Liver (tissue), 9 donors: Measurements from ENCODE around the gene TM9SF1. TPM values are rescaled to one million over a fixed set of nuclear protein-coding genes. Genes with fewer than 3 reads are reported as not detected.
"Not testable (repeated sequence)": the region's sequence is repeated elsewhere in the genome, so short reads cannot be mapped to it uniquely, and the experiment has no call there.

ENCODE experiments used
- DNase-seq: peaks from one replicate; pipeline ENCODE4 v3.0.0-alpha.2; 2017; ENCODE audit warnings: low spot score
- H3K27ac ChIP-seq, 2 donors: one replicate each; pipeline ENCODE4 v1.7.0; 2013; ENCODE audit warnings: inconsistent platforms in 2 of 2, low read length in 2 of 2, control low read depth in 1 of 2, low read depth in 1 of 2, mild to moderate bottlenecking in 1 of 2
- H3K27me3 ChIP-seq, 4 donors: one replicate each; pipeline versions ENCODE4 v1.6.1 to v1.7.0; 2013; ENCODE audit warnings: low read length in 3 of 4, inconsistent platforms in 1 of 4, mild to moderate bottlenecking in 1 of 4, moderate library complexity in 1 of 4; ENCODE audit not compliant: control insufficient read depth in 4 of 4, insufficient read depth in 4 of 4
- H3K36me3 ChIP-seq, 4 donors: one replicate each; pipeline versions ENCODE4 v1.6.1 to v1.7.0; 2013; ENCODE audit warnings: low read length in 3 of 4, mild to moderate bottlenecking in 3 of 4, low read depth in 1 of 4, moderate library complexity in 1 of 4; ENCODE audit not compliant: control insufficient read depth in 4 of 4, insufficient read depth in 3 of 4
- H3K4me1 ChIP-seq, 4 donors: one replicate each; pipeline versions ENCODE4 v1.6.1 to v1.7.0; 2013; ENCODE audit warnings: low read length in 3 of 4, mild to moderate bottlenecking in 3 of 4, moderate library complexity in 1 of 4; ENCODE audit not compliant: control insufficient read depth in 4 of 4, insufficient read depth in 4 of 4
- H3K4me3 ChIP-seq, 3 donors: one replicate each; pipeline versions ENCODE4 v1.6.1 to v1.7.0; 2013; ENCODE audit warnings: low read length in 3 of 3, control low read depth in 1 of 3, low read depth in 1 of 3, mild to moderate bottlenecking in 1 of 3
- H3K9ac ChIP-seq, 2 donors: one replicate each; pipeline ENCODE4 v1.7.0; 2013; ENCODE audit warnings: low read length in 2 of 2, mild to moderate bottlenecking in 2 of 2, moderate library complexity in 2 of 2, control low read depth in 1 of 2, low read depth in 1 of 2
- H3K9me3 ChIP-seq, 4 donors: one replicate each; pipeline versions ENCODE4 v1.6.1 to v1.7.0; 2013; ENCODE audit warnings: low read length in 3 of 4; ENCODE audit not compliant: control insufficient read depth in 4 of 4
- EGR1 ChIP-seq, 2 donors: IDR thresholded peaks; 2 replicates each; pipeline ENCODE4 v1.6.1; 2016 to 2018; ENCODE audit warnings: antibody characterized with exemption in 2 of 2, low read depth in 2 of 2
- FOXA1 ChIP-seq: IDR thresholded peaks from 2 replicates; pipeline ENCODE4 v1.6.1; 2016; ENCODE audit warnings: antibody characterized with exemption
- FOXA2 ChIP-seq: IDR thresholded peaks from 2 replicates; pipeline ENCODE4 v1.6.1; 2016; ENCODE audit warnings: antibody characterized with exemption
- HNF4A ChIP-seq, 2 donors: conservative IDR thresholded peaks; 2 replicates each; pipeline ENCODE4 v1.6.1; 2016; ENCODE audit warnings: antibody characterized with exemption in 2 of 2, mild to moderate bottlenecking in 2 of 2
- HNF4G ChIP-seq: IDR thresholded peaks from 2 replicates; pipeline ENCODE4 v1.6.1; 2016; ENCODE audit warnings: antibody characterized with exemption
- JUND ChIP-seq, 2 donors: IDR thresholded peaks; 2 replicates each; pipeline ENCODE4 v1.6.1; 2016; ENCODE audit warnings: antibody characterized with exemption in 2 of 2
- NR2F2 ChIP-seq: IDR thresholded peaks from 2 replicates; pipeline ENCODE4 v1.6.1; 2016; ENCODE audit warnings: antibody characterized with exemption
- RAD21 ChIP-seq, 2 donors: IDR thresholded peaks; 2 replicates each; pipeline ENCODE4 v1.6.1; 2016; ENCODE audit warnings: antibody characterized with exemption in 2 of 2, mild to moderate bottlenecking in 2 of 2
- RXRA ChIP-seq, 2 donors: IDR thresholded peaks; 2 replicates each; pipeline ENCODE4 v1.6.1; 2017 to 2018; ENCODE audit warnings: antibody characterized with exemption in 2 of 2, mild to moderate bottlenecking in 1 of 2
- SP1 ChIP-seq: IDR thresholded peaks from 2 replicates; pipeline ENCODE4 v1.6.1; 2018; ENCODE audit warnings: antibody characterized with exemption, mild to moderate bottlenecking
- TAF1 ChIP-seq: conservative IDR thresholded peaks from 2 replicates; pipeline ENCODE4 v1.6.1; 2016; ENCODE audit warnings: antibody characterized with exemption, mild to moderate bottlenecking
- YY1 ChIP-seq: IDR thresholded peaks from 2 replicates; pipeline ENCODE4 v1.6.1; 2016; ENCODE audit warnings: antibody characterized with exemption, mild to moderate bottlenecking
- WGBS: extraction: QIAGEN DNeasy Blood & Tissue Kit; methylation state at CpG from one replicate; pipeline ENCODE4 v1.1.7; 2013; 5-methylcytosine and 5-hydroxymethylcytosine counted together
- polyA plus RNA-seq, 2 donors: library from polyadenylated mRNA; stranded (reverse) in 1 of 2; unstranded in 1 of 2; fragments of 200-250 nt in 1 of 2; fragments of >200 nt in 1 of 2; fragmentation: Nextera tagmentation in 1 of 2; extraction: Ambion mirVana in 1 of 2; gene quantifications; one replicate each; pipeline versions ENCODE4 v1.2.1 to v1.2.3, GENCODE V29; 2013 to 2015
- total RNA-seq, 2 donors: library from RNA; depleted of rRNA; stranded (reverse); fragments of >200 nt; gene quantifications; one replicate each; pipeline ENCODE4 v1.2.3, GENCODE V29; 2014
- TF ChIP-seq, protein P1 (sequence below): IDR thresholded peaks from 2 replicates; pipeline ENCODE4 v1.6.1; 2016; ENCODE audit warnings: antibody characterized with exemption
- TF ChIP-seq, protein P2 (sequence below): IDR thresholded peaks from 2 replicates; pipeline ENCODE4 v1.6.1; 2016; ENCODE audit warnings: antibody characterized with exemption
- TF ChIP-seq, protein P3 (sequence below): fragments of 150-350 bp; IDR thresholded peaks from 2 replicates; pipeline ENCODE4 v1.5.1; 2017; ENCODE audit warnings: improper control_type of control experiment, low read depth, low read length; ENCODE audit not compliant: missing input control
- donor health status: healthy.
- donor health status: healthy.
- donor health status: healthy.
- donor health status: healthy.
- donor health status: healthy.

TM9SF1 gene
- total and polyA plus RNA-seq, 4 donors = 27.5 to 76.2 (median 38.5) TPM

DNA sequence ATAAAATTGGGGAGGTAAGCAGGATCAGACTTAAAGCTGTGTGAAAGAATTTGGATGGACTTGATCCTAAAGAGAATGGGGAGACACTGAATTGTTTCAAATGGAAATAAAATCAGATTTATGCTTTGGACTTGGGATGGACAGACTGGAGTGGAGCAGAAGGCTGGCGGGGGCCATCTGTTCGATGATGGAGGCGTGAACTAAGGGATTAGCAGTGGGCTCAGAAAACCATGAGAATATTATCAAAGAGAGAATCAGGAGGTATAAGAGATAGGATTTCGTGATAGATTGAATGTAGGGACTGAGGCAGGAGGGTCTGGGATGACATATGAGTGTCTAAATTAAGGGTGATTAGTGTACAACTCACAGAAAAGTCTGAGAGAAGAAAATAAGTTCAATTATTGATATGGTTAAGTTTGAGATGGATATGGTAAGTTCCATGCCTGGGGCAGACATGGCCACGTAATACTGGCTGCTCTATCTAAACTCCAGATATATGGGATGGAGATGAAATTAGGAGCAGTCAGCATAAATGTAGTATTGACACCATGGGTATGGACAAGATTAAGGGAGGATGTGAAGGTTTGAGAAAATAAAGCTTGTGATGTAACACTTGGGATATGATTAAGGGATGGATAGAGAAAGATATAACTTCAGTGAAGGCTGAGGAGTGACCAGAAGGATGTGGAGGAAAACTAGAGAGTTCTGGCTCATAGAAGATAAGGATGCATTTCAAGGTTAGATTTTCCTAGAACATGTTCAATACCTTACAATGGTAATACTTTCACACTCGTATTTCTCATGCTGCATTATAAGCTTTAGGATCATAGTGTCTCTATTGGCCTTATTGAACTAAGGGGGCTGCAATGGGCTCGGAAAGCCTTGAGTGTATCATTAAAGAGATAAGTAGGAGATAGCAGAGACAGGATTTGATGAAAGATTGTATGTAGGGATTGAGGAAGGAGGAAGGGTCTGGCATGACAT, 9.2 kb upstream of the TM9SF1 start:
- Histone ChIP-seq H3K27ac (no peak overlapping the region), H3K4me3 (no peak overlapping the region), H3K9ac (no peak overlapping the region), H3K9me3 (no peaks in the 10 kb centered on the region), H3K36me3 (peaks cover 3 to 20% (median 15%) of the 10 kb centered on the region in 4 donors), H3K27me3 (no peaks in the 10 kb centered on the region), H3K4me1 (no peaks in the 10 kb centered on the region)
- TF ChIP-seq HNF4G (no peak), RXRA (IDR thresholded peaks at IDR 0.05) (no peak), FOXA1 (no peak), TAF1 (no peak), HNF4A (conservative IDR thresholded peaks at IDR 0.05) (no peak), JUND (IDR thresholded peaks at IDR 0.05) (no peak), RAD21 (IDR thresholded peaks at IDR 0.05) (no peak), FOXA2 (no peak), NR2F2 (no peak), SP1 (no peak), YY1 (no peak), EGR1 (IDR thresholded peaks at IDR 0.05; ENCODE audit: low read depth in 2 of 2) (no peak)
- TF ChIP-seq, protein P1, sequence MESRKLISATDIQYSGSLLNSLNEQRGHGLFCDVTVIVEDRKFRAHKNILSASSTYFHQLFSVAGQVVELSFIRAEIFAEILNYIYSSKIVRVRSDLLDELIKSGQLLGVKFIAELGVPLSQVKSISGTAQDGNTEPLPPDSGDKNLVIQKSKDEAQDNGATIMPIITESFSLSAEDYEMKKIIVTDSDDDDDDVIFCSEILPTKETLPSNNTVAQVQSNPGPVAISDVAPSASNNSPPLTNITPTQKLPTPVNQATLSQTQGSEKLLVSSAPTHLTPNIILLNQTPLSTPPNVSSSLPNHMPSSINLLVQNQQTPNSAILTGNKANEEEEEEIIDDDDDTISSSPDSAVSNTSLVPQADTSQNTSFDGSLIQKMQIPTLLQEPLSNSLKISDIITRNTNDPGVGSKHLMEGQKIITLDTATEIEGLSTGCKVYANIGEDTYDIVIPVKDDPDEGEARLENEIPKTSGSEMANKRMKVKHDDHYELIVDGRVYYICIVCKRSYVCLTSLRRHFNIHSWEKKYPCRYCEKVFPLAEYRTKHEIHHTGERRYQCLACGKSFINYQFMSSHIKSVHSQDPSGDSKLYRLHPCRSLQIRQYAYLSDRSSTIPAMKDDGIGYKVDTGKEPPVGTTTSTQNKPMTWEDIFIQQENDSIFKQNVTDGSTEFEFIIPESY = no peak
- TF ChIP-seq, protein P2, sequence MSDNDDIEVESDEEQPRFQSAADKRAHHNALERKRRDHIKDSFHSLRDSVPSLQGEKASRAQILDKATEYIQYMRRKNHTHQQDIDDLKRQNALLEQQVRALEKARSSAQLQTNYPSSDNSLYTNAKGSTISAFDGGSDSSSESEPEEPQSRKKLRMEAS = no peak
- TF ChIP-seq, protein P3, sequence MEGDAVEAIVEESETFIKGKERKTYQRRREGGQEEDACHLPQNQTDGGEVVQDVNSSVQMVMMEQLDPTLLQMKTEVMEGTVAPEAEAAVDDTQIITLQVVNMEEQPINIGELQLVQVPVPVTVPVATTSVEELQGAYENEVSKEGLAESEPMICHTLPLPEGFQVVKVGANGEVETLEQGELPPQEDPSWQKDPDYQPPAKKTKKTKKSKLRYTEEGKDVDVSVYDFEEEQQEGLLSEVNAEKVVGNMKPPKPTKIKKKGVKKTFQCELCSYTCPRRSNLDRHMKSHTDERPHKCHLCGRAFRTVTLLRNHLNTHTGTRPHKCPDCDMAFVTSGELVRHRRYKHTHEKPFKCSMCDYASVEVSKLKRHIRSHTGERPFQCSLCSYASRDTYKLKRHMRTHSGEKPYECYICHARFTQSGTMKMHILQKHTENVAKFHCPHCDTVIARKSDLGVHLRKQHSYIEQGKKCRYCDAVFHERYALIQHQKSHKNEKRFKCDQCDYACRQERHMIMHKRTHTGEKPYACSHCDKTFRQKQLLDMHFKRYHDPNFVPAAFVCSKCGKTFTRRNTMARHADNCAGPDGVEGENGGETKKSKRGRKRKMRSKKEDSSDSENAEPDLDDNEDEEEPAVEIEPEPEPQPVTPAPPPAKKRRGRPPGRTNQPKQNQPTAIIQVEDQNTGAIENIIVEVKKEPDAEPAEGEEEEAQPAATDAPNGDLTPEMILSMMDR = no peak
- DNase-seq = no peak
- 95% methylated on average over 7 of the region's 7 CpGs for WGBS

DNA sequence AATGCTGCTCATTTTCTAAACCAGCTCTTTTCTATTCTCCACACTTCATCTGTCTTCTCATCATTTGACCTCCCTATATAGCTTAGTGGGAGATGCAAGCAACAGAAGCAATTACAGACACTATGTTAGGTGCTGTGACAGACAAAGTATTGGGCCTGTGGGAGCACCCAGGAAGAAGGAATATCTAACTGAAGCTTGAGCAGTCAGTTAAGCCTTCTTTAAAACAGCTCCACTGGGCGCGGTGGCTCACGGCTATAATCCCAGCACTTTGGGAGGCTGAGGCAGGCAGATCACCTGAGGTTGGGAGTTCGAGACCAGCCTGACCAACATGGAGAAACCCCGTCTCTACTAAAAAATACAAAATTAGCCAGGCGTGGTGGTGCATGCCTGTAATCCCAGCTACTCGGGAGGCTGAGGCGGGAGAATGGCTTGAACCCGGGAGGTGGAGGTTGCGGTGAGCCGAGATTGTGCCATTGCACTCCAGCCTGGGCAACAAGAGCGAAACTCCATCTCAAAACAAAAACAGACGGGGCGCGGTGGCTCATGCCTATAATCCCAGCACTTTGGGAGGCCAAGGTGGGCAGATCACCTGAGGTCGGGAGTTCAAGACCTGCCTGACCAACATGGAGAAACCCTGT, 8.1 kb upstream of the TM9SF1 start:
- H3K27ac ChIP-seq, H3K4me1 ChIP-seq, H3K27me3 ChIP-seq, H3K9me3 ChIP-seq, H3K9ac ChIP-seq, H3K4me3 ChIP-seq, DNase-seq: not testable (repeated sequence)
- H3K36me3 ChIP-seq = peaks cover 0 to 16% (median 12%) of the 10 kb centered on the region in 4 donors
- WGBS = 97% methylated on average over 16 of the region's 16 CpGs

DNA sequence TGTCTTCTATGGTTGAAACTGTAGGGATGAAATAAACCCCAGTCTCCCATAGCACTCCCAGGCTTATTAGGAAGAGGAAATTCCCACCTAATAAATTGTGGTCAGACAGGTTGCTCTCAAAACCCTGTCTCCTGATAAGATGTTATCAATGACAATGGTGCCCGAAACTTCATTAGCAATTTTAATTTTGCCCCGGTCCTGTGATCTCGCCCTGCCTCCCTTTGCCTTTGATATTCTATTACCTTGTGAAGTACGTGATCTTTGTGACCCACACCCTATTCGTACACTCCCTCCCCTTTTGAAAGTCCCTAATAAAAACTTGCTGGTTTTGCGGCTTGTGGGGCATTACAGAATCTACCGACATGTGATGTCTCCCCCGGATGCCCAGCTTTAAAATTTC, 7.3 kb upstream of the TM9SF1 start:
- not testable (repeated sequence) for H3K9me3 ChIP-seq, H3K9ac ChIP-seq, H3K4me3 ChIP-seq, DNase-seq, H3K27me3 ChIP-seq, H3K4me1 ChIP-seq, H3K27ac ChIP-seq
- 95% methylated on average over 8 of the region's 8 CpGs for WGBS
- peaks cover 0 to 16% (median 9%) of the 10 kb centered on the region in 4 donors for H3K36me3 ChIP-seq
